ENCODE results near the gene NAA80. TPM values are rescaled to one million over a fixed set of nuclear protein-coding genes. Genes with fewer than 3 reads are reported as not detected.

NAA80 gene
- total RNA-seq, 4 donors from 2014 or later: 4.7 to 33.5 (median 24.0) TPM

DNA sequence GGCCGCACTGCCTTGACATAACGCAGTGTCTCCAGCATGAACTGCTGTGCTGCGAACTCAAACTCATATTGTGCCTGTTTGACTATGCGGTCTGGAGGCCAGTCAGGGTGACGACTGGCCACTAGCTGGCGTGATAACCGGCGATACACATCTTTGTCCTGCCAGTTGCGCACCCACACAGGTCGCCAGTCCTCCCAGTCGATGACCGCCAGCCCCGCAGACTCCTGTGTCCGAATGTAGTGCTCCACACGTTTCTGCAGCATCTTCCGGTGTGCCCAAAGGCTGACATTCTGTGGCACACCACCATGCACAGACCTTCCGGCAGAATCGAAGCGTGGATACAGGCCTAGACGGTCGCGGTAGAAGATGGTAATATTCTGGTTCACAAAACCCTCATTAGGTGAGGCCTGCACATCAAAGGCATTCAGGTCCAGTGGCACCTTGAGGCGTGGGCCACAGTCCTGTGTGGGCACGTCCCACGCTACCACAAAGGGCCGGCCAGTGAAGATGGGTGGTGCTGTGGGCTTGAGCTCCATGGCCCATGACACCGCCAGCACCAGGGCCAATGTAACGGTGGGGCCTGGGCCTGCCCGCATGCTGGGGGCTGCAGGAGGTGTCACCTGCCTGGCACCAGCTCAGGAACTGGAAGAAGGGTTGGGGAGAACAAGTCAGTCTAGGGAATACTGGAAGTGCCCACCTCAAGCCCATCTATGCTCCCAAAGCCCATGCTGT, 20.9 kb upstream of the NAA80 start:
- Histone ChIP-seq H3K4me3 (peak overlapping the region; percentile 71 to 83), H3K27ac (peak overlapping the region; percentile 95 to 96), H3K36me3 (no peaks in the 10 kb centered on the region), H3K27me3 (no peaks in the 10 kb centered on the region), H3K9me3 (no peaks in the 10 kb centered on the region), H3K4me1 (peaks cover 0 to 32% of the 10 kb centered on the region in 2 donors)
- intact Hi-C loops (cut with DNase I; ENCODE audit: low total_unique reads): no loop called here
- peak in 1 of 2 donors; percentile 31 for DNase-seq
- TF ChIP-seq POLR2A (IDR thresholded peaks at IDR 0.05): no peak
- TF ChIP-seq, protein P1, sequence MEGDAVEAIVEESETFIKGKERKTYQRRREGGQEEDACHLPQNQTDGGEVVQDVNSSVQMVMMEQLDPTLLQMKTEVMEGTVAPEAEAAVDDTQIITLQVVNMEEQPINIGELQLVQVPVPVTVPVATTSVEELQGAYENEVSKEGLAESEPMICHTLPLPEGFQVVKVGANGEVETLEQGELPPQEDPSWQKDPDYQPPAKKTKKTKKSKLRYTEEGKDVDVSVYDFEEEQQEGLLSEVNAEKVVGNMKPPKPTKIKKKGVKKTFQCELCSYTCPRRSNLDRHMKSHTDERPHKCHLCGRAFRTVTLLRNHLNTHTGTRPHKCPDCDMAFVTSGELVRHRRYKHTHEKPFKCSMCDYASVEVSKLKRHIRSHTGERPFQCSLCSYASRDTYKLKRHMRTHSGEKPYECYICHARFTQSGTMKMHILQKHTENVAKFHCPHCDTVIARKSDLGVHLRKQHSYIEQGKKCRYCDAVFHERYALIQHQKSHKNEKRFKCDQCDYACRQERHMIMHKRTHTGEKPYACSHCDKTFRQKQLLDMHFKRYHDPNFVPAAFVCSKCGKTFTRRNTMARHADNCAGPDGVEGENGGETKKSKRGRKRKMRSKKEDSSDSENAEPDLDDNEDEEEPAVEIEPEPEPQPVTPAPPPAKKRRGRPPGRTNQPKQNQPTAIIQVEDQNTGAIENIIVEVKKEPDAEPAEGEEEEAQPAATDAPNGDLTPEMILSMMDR (IDR thresholded peaks at IDR 0.05): no peak

DNA sequence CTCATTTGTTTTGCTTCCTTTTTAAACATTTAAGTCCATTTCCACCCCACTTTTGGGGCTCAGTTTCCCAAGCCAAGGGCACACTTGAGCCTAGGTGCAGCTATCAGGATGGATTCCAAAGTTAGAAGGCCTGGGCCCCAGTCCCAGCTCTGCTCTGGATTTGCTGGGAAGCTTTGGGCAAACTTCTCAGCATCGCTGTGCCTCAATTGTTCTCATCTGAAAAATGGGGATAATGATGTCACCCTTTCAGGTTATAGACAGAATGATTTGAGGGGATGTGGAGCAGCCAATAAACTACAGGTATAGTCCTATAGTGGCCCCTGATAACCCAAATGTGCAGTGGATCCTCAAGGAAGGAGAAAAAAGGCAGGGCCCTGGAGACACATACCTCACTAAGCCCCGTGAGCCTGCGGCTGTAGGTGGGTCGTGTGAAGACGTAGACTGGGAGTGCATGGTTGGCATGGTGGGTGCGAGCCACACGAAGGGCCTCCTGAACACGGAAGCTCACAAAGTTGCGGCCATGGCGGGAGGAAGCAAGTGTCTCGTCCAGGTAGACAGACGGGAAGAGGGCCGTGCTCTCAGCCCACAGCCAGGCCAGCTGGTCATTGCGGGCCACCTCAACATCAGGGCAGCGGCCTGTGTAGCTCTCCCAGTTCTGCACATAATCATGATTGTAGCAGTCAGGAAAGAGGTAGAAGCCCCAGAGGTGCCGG, 20.1 kb upstream of the NAA80 start:
- H3K4me1 ChIP-seq: peaks cover 0 to 32% of the 10 kb centered on the region in 2 donors
- no peak for DNase-seq
- no peak for TF ChIP-seq POLR2A (IDR thresholded peaks at IDR 0.05)
- TF ChIP-seq, protein P1 (IDR thresholded peaks at IDR 0.05): no peak
- no peaks in the 10 kb centered on the region for H3K9me3 ChIP-seq
- H3K36me3 ChIP-seq: no peaks in the 10 kb centered on the region
- peak overlapping the region in 1 of 2 donors; percentile 95 for H3K27ac ChIP-seq
- H3K27me3 ChIP-seq: no peaks in the 10 kb centered on the region
- H3K4me3 ChIP-seq: peak overlapping the region in 1 of 2 donors; percentile 83
- intact Hi-C loops (cut with DNase I; ENCODE audit: low total_unique reads): no loop called here

DNA sequence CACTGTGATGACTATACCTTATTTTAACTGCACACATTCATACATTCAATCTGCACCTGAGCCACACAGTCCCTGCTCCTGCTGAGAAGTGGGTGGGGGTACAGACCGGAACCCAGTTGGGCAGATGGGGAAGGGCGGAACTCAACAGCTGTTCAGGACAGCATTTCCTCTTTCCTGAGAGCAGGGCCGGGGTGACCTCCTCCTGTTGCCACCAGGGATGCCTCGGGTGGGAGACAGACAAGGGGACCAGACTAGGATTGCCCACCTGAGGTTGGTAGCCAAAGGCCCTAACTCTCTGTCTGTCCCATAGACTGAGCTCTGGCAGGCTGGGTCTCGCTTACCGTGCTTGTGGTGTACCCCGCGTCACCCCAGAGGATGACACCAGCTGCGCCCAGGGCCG, 19.4 kb upstream of the NAA80 start:
- H3K4me3 ChIP-seq: no peak overlapping the region
- DNase-seq: no peak
- intact Hi-C loops (cut with DNase I; ENCODE audit: low total_unique reads): no loop called here
- TF ChIP-seq POLR2A (IDR thresholded peaks at IDR 0.05): no peak
- TF ChIP-seq, protein P1 (IDR thresholded peaks at IDR 0.05): no peak
- no peaks in the 10 kb centered on the region for H3K27me3 ChIP-seq
- H3K27ac ChIP-seq: peak overlapping the region in 1 of 2 donors; percentile 95
- H3K9me3 ChIP-seq: no peaks in the 10 kb centered on the region
- H3K4me1 ChIP-seq: peaks cover 0 to 32% of the 10 kb centered on the region in 2 donors
- H3K36me3 ChIP-seq: no peaks in the 10 kb centered on the region

DNA sequence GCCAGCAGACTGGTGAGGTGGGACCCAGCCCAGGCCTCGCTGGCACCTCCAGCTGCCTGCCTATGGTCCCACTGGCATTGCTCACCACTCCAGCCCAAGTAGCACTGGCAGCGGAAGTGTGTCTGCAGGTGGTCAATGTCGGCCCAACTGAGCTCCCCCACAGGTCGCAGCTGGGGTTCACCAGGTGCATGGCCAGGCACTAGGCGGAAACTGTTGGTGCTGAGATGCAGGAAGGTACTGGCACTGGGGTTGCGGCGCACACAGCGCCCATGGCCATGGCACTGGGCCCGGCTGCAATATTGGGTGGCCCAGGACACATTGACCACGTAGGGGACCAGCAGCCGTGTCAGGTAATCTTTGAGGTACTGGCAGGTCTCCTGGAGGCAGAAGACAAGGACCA, 19.0 kb upstream of the NAA80 start:
- TF ChIP-seq, protein P1 (IDR thresholded peaks at IDR 0.05): no peak
- no peak for TF ChIP-seq POLR2A (IDR thresholded peaks at IDR 0.05)
- H3K27ac ChIP-seq: peak overlapping the region in 1 of 2 donors; percentile 43
- no peaks in the 10 kb centered on the region for H3K36me3 ChIP-seq
- H3K27me3 ChIP-seq: no peaks in the 10 kb centered on the region
- peaks cover 0 to 32% of the 10 kb centered on the region in 2 donors for H3K4me1 ChIP-seq
- no peaks in the 10 kb centered on the region for H3K9me3 ChIP-seq
- no peak overlapping the region for H3K4me3 ChIP-seq
- intact Hi-C loops (cut with DNase I; ENCODE audit: low total_unique reads): no loop called here
- DNase-seq: no peak

DNA sequence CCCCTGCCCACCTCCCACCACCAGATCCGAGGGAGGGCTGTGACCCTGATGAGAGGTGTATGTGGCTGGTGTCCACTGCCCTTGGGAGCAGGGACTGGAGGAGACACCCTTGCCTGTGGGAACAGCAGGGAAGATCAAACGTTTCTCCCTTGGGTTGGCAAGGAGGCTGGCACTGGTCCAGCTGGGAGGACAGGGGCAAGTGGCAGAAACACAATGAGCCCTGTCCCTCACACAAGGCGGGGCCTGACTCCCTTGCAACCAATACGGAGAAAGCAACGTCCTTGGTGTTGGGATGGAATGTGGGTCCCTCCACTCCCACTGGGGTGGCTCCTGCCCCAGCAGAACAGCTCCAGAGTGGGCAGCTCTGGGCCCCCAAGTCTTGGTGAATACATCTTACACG, 18.1 kb upstream of the NAA80 start:
- Histone ChIP-seq H3K36me3 (no peaks in the 10 kb centered on the region), H3K4me3 (no peak overlapping the region), H3K9me3 (no peaks in the 10 kb centered on the region), H3K27me3 (no peaks in the 10 kb centered on the region), H3K27ac (peak overlapping the region; percentile 43), H3K4me1 (peaks cover 0 to 28% of the 10 kb centered on the region in 2 donors)
- TF ChIP-seq, protein P1 (IDR thresholded peaks at IDR 0.05): no peak
- no peak for TF ChIP-seq POLR2A (IDR thresholded peaks at IDR 0.05)
- no peak for DNase-seq
- intact Hi-C loops (cut with DNase I; ENCODE audit: low total_unique reads): no loop called here
